Activated CD4-positive, alpha-beta T cell treated with anti-CD3 and anti-CD28 coated beads for 36 hours (primary cell): Measurements from ENCODE around the gene SLC2A2. TPM values are rescaled to one million over a fixed set of nuclear protein-coding genes. Genes with fewer than 3 reads are reported as not detected.
A peak's percentile ranks its signal among the peaks of the same experiment; 100 is the strongest.

ENCODE experiments used
- ATAC-seq: fragments of 200-7000 bp; cut with Tn5 transposase; one replicate; pipeline ENCODE4 v1.10.0; 2021; ENCODE audit warnings: mild to moderate bottlenecking, moderate library complexity
- CTCF ChIA-PET: fragments of 350-600 bp; sonication (Branson Sonifier 250); formaldehyde crosslinking; loops from one replicate; lab custom pipeline; 2021; ENCODE audit warnings: antibody characterized with exemption; lab: Charles Lee
- POLR2A ChIA-PET: fragments of 350-600 bp; sonication (Branson Sonifier 250); formaldehyde crosslinking; loops from one replicate; lab custom pipeline; 2021; ENCODE audit warnings: antibody characterized with exemption, inconsistent platforms; lab: Charles Lee
- DNase-seq: peaks from one replicate; pipeline ENCODE4 v3.0.0-alpha.2; 2020
- H3K27ac Mint-ChIP-seq: one replicate; pipeline ENCODE4 v1.8.0; 2021; ENCODE audit warnings: mixed read lengths
- H3K27me3 Mint-ChIP-seq: one replicate; pipeline ENCODE4 v1.8.0; 2021; ENCODE audit warnings: mixed read lengths
- H3K36me3 Mint-ChIP-seq: one replicate; pipeline ENCODE4 v1.8.0; 2021; ENCODE audit warnings: low read depth, mixed read lengths
- H3K4me1 Mint-ChIP-seq: one replicate; pipeline ENCODE4 v1.8.0; 2021; ENCODE audit warnings: mixed read lengths
- H3K4me3 Mint-ChIP-seq: one replicate; pipeline ENCODE4 v1.8.0; 2021; ENCODE audit warnings: mild to moderate bottlenecking, moderate library complexity, mixed read lengths
- H3K9me3 Mint-ChIP-seq: one replicate; pipeline ENCODE4 v1.8.0; 2021; ENCODE audit warnings: low read depth, mixed read lengths
- intact Hi-C, 2 experiments: fragments of 100-400 bp; cut with DNase I in 1 of 2; cut with micrococcal nuclease in 1 of 2; formaldehyde crosslinking; loops; one replicate each; pipeline versions ENCODE4 v1.14.2 to v1.15.1; 2022 to 2024; cut with DNase I, micrococcal nuclease
- total RNA-seq, 2 experiments: library from RNA; stranded (reverse); gene quantifications; one replicate each; pipeline ENCODE4 v1.2.3, GENCODE V29; 2021

Gene SLC2A2
- total RNA-seq, 2 experiments from 2014 or later: not detected

DNA sequence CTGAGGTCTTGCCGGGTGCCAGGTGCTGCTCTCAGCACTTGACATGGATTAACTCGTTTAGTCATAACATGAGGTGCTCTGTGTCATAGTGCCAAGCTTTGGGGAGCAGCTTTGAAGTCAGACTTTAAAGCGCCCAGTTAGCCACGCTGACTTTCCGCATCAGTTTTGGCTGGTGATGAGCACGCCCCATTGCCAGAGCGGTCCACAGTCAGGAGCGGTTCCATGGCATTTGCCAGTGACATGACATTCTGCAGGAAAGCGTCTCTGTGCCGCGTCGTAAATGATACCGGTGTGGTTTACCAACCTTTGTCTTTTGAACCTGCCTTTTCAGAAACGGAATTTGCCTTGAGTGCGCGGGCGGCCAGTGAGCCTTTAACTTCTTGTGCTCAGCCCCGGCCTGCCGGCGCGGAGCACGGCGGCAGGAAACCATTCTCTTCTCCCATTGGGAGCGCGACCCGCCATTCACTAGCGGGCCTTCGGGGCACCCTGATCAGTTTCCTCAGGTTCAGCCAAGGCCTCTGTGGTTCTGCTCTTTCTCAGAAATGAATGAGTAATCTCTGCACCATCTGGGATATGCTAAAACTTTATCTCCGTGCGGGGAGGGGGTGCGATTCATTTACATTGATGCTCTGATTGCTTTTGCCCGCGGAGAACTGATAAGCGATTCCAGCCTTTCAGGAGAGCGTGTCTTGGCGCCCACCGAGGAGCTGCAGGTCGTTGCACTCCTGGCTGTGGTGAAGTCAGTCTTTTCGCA lies 1.7 kb upstream of the SLC2A2 start:
- Mint-ChIP-seq H3K4me1 (peaks cover 2% of the 10 kb centered on the region), H3K4me3 (no peak overlapping the region), H3K27ac (no peak overlapping the region), H3K27me3 (peaks cover 20% of the 10 kb centered on the region), H3K36me3 (no peaks in the 10 kb centered on the region), H3K9me3 (no peaks in the 10 kb centered on the region)
- ChIA-PET CTCF (no interaction called here), POLR2A (no interaction called here)
- ATAC-seq (peak; percentile 89), DNase-seq (peak; percentile 83)
- intact Hi-C loops: loop anchor here in 1 of 2 experiments (2.0 kb wide), 1 partner anchor 55 kb away; no protein-coding TSS in a partner anchor

DNA sequence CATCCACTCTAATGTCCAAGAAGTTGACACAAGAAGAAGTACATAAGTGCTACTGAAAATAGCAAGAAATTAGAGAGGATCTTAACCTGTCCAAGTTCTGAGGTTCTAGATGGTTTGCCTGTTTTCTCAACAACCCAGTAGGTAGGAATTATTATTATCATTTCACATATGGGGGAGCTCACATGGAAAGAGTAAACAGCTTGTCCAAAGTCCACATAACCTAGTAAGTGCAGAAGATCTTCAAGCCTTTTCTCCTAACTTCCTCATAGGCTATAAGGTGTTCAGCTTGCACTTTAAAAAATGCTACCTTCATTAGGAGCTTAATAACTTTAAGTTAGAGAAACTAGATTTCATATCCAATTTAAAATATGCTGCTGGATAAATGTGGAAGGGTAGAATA lies 3.0 kb downstream of the SLC2A2 start:
- ChIA-PET CTCF (no interaction called here), POLR2A (interaction anchor here (0.6 kb wide), 1 partner anchor 14 kb away, joined by 3 read pairs; no protein-coding TSS in a partner anchor)
- H3K9me3 Mint-ChIP-seq: no peaks in the 10 kb centered on the region
- no peak overlapping the region for H3K27ac Mint-ChIP-seq
- intact Hi-C loops: no loop called here
- no peak overlapping the region for H3K4me3 Mint-ChIP-seq
- peaks cover 31% of the 10 kb centered on the region for H3K27me3 Mint-ChIP-seq
- peaks cover 2% of the 10 kb centered on the region for H3K4me1 Mint-ChIP-seq
- no peak for DNase-seq
- ATAC-seq: no peak
- no peaks in the 10 kb centered on the region for H3K36me3 Mint-ChIP-seq

DNA sequence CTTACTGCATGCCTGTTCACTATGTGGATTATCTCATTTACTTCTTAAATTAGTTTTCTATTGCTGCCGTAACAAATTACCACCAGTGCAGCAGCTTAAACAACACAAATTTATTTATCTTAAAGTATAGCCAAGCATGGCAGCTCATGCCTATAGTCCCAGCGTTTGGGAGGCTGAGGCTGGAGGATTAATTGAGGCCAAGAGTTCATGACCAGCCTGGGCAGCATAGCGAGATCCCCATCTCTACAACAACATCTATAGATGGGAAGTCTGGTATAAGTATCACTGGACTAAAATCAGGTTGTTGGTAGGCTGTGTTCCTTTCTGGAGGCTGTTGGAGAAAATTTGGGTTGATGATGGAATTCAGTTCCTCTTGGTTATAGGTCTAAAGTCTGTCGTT lies 5.1 kb downstream of the SLC2A2 start:
- DNase-seq (no peak), ATAC-seq (no peak)
- Mint-ChIP-seq H3K4me3 (no peak overlapping the region), H3K9me3 (no peaks in the 10 kb centered on the region), H3K27me3 (peaks cover 16% of the 10 kb centered on the region), H3K36me3 (no peaks in the 10 kb centered on the region), H3K27ac (no peak overlapping the region), H3K4me1 (no peaks in the 10 kb centered on the region)
- CTCF ChIA-PET: interaction anchor here (0.6 to 1.3 kb wide), 2 partner anchors 10 to 340 kb away, joined by 3 to 4 read pairs; no protein-coding TSS in a partner anchor
- intact Hi-C loops: no loop called here
- POLR2A ChIA-PET: no interaction called here

DNA sequence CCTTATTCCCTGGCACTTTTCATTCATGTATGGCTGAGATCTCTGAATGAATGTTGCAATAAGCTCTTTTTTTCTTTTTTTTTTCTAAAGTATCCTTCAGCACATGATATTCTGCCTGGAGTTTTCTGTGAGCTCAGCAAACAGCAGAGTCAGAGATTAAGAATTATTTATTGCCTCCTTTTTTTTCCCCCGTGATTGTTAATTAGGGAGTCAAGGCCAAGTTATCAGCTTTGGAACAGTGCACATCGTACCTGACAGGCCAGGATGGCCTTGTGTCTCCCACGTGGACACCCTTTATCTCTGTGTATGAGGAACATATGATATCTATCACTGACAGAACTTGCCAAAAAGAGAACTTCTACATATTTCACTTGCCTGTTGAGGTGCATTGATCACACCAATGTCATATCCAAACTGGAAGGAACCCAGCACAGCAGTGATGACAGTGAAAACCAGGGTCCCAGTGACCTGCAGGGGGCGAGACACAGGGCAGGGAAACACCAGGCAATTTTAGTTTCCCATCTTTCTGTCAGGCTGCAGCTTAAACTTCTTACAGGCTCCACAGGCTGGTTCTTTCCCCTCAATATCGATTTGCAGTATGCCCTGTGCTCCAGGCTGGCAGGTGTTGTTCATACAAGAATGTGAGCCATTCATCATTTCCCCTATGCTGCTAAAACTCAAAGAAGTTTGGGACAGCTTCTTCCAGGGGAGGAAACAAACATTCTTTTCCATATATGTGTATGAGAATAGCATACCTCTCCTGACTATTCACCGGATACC lies 8.2 kb downstream of the SLC2A2 start:
- peaks cover 12% of the 10 kb centered on the region for H3K27me3 Mint-ChIP-seq
- no peak overlapping the region for H3K27ac Mint-ChIP-seq
- ATAC-seq: no peak
- H3K36me3 Mint-ChIP-seq: no peaks in the 10 kb centered on the region
- no peaks in the 10 kb centered on the region for H3K4me1 Mint-ChIP-seq
- no peaks in the 10 kb centered on the region for H3K9me3 Mint-ChIP-seq
- H3K4me3 Mint-ChIP-seq: no peak overlapping the region
- peak; percentile 25 for DNase-seq
- intact Hi-C loops: no loop called here
- ChIA-PET POLR2A (no interaction called here), CTCF (interaction anchor here (0.5 to 1.1 kb wide), 4 partner anchors 27 to 894 kb away, joined by 3 to 5 read pairs (median 4); no protein-coding TSS in a partner anchor)

DNA sequence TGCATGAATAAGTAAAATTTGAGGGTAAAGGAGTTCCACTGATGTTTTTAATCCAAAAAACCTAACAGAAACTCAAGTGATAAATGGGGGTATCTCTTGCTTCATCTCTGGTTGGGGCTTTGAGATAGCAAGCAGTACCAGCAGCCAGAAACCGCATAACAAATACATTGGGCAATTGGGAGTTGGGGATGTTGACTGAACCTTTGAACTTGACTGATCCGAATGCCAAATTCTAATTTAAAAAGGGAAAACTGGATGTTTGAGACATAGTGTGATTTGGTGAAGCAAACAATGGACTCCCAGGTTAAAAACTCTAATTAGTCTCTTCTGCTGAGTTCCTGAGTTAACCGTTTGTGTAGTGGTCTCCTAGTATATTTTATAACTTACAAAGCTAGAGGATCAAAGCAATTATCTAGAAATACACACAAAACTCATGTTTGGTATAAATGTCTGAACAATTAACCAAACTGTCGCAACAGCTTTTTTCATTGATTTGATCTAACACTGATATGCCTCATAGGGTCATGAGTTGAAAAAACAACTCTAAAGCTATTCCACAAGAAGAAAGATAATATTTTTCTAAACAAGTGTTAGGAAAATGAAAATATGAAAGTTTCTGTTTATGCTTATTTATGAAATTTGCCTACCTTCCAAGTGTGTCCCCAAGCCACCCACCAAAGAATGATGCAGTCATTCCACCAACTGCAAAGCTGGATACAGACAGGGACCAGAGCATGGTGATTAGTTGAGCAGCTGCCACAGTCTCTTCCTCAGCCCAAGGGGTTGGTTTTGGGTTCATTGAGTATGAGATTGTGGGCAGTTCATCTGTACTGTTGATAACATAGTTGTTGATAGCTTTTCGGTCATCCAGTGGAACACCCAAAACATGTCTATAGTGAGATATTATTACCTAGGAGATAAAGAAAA lies 12.4 kb downstream of the SLC2A2 start:
- no peaks in the 10 kb centered on the region for H3K4me1 Mint-ChIP-seq
- peaks cover 6% of the 10 kb centered on the region for H3K27me3 Mint-ChIP-seq
- POLR2A ChIA-PET: no interaction called here
- no peaks in the 10 kb centered on the region for H3K9me3 Mint-ChIP-seq
- no peak overlapping the region for H3K27ac Mint-ChIP-seq
- CTCF ChIA-PET: interaction anchor here (0.8 kb wide), 1 partner anchor 13 kb away, joined by 3 read pairs; the partner anchor contains the start of gene SLC2A2
- DNase-seq (no peak), ATAC-seq (no peak)
- intact Hi-C loops: no loop called here
- no peak overlapping the region for H3K4me3 Mint-ChIP-seq
- no peaks in the 10 kb centered on the region for H3K36me3 Mint-ChIP-seq

DNA sequence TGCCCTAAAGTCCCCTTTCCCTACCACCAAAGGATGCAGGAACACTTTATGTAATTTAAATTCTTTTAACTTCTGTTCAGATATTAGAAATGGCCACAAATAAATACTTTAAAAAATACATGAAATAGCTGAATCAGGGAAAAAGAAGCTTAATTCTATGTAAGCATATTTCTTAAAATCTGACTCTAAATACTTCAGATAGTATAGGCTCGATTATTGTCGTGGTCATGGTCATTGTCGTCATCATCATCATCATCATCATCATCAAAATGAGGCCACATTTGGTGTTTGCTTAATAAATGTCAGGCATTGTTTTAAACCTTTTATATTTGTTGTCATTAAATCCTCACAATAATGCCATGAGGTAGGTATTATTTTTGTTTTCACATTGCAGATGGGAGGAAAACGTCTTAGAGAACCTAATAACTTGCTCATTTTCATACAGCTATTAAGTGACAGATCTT lies 14.6 kb downstream of the SLC2A2 start:
- H3K27ac Mint-ChIP-seq: no peak overlapping the region
- ChIA-PET CTCF (interaction anchor here (1.0 to 1.9 kb wide), 2 partner anchors 10 to 50 kb away, joined by 4 read pairs; no protein-coding TSS in a partner anchor), POLR2A (no interaction called here)
- no peaks in the 10 kb centered on the region for H3K36me3 Mint-ChIP-seq
- H3K4me1 Mint-ChIP-seq: no peaks in the 10 kb centered on the region
- intact Hi-C loops: no loop called here
- peaks cover 6% of the 10 kb centered on the region for H3K27me3 Mint-ChIP-seq
- H3K9me3 Mint-ChIP-seq: no peaks in the 10 kb centered on the region
- no peak overlapping the region for H3K4me3 Mint-ChIP-seq
- DNase-seq (no peak), ATAC-seq (no peak)

DNA sequence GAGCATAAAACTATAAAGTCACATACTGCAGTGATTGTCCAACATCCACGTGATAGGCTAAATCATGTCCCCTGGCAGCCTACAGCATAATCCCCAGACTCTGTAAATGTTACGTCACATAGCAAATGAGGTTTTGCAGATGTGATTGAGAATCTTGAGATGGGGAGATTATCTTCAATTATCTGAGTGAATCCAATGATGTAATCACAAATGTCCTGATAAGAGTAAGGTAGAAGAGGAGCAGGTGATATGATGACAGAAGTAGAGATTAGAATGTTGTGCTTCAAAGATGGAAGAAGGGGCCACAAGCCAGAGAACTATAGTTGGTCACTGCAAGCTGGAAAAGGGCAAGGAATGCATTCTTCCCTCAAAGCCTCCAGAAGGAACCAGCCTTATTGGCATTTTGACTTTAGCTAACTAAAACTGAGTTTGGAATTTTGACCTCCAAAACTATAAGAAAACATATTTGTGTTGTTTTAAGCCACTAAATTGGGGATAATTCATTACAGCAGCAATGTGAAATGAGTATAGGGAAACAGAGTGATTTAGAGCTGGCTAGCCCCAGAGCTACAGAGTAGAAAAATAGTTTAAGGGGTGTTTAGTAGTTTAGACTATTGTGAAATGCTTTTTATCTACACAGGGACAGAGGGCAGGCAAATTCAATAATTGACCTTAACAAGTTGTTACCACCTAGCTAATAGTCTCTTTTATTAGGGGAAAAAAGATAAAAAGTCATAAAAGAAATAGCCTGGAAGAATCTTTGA lies 15.2 kb downstream of the SLC2A2 start:
- CTCF ChIA-PET: interaction anchor here (0.8 to 1.0 kb wide), 2 partner anchors 11 to 104 kb away, joined by 4 read pairs; no protein-coding TSS in a partner anchor

DNA sequence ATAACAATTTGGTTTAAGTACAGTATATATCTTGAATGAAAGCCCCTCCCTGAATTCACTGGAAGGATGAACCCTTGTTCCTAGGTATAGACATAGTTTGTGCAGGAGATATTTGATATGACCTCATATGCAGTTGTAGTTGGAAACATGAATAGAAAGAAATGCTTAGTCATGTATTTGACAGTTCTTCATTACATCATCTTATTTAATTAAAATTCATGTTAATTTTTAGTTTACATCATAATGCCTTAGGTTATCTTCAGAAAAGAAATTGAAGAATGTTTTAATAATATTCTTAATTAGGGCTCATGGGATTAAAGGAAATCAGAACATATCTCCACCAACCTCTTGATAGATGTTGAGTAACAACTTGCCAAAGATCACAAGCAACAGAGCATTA lies 19.2 kb downstream of the SLC2A2 start:
- H3K4me1 Mint-ChIP-seq: no peaks in the 10 kb centered on the region
- DNase-seq (no peak), ATAC-seq (no peak)
- H3K9me3 Mint-ChIP-seq: no peaks in the 10 kb centered on the region
- H3K27ac Mint-ChIP-seq: no peak overlapping the region
- H3K27me3 Mint-ChIP-seq: peaks cover 6% of the 10 kb centered on the region
- POLR2A ChIA-PET: no interaction called here
- H3K4me3 Mint-ChIP-seq: no peak overlapping the region
- no peaks in the 10 kb centered on the region for H3K36me3 Mint-ChIP-seq
- intact Hi-C loops: no loop called here
- CTCF ChIA-PET: interaction anchor here (0.9 kb wide), 1 partner anchor 194 kb away, joined by 3 read pairs; no protein-coding TSS in a partner anchor

More for the DNA sequence above, 15.2 kb downstream of the SLC2A2 start:
- POLR2A ChIA-PET: no interaction called here
- no peak for ATAC-seq
- intact Hi-C loops: no loop called here
- Mint-ChIP-seq H3K9me3 (no peaks in the 10 kb centered on the region), H3K27ac (no peak overlapping the region), H3K4me3 (no peak overlapping the region), H3K4me1 (no peaks in the 10 kb centered on the region), H3K36me3 (no peaks in the 10 kb centered on the region), H3K27me3 (peaks cover 6% of the 10 kb centered on the region)
- DNase-seq: no peak

DNA sequence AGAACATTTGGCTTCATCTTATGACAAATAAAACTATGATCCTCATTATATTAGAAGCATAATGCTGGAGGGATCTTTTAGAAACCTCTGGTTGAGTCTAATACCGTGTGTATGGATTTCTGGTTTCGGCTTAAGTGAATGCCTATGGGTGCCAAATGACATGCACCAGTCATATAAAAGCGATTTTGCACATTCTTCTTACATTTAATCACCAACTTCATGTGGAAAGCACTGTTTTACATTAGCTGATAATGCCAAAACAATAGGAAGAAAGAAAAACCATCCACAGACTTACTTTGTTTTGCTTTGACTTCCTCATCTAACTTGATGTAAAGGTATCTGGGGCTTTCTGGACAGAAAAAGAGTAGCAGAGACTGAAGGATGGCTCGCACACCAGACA lies 20.9 kb downstream of the SLC2A2 start:
- no peaks in the 10 kb centered on the region for H3K36me3 Mint-ChIP-seq
- H3K27me3 Mint-ChIP-seq: peaks cover 3% of the 10 kb centered on the region
- no peak for ATAC-seq
- no peak overlapping the region for H3K4me3 Mint-ChIP-seq
- DNase-seq: no peak
- H3K4me1 Mint-ChIP-seq: no peaks in the 10 kb centered on the region
- H3K27ac Mint-ChIP-seq: no peak overlapping the region
- CTCF ChIA-PET: interaction anchor here (1.0 kb wide), 1 partner anchor 9 kb away, joined by 4 read pairs; no protein-coding TSS in a partner anchor
- POLR2A ChIA-PET: no interaction called here
- intact Hi-C loops: no loop called here
- no peaks in the 10 kb centered on the region for H3K9me3 Mint-ChIP-seq

DNA sequence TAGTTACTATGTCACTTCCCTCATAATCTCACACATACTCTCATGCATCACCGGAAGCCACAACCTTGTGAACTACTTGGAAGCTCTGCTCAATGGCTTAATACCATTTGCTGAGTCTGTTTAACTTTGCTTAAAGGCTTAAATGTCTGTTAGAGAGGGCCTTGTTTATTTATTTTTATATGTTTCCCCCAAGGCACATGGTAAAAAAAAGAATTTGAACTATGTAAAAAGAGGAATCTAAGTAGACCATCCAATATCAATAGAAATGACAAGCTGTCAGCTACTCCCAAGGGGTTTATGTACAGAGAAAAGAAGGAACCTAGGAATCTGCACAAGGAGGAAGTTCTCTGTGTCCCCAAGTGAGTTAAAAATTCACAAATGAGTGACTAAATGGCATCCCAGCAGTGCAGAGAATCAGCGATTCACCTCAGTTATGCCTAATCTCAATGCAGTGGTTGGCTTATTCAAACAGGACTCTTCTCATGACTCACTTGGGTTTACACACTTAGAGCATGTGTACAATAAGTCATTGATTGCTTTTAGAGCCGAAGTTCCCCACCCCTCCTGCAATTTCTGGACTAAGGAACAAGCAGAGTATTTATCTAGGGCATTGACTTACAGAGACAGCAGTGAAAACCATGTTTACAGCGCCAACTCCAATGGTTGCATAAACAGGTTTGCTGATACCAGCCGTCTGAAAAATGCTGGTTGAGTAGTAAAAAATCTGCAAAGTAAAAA lies 24.4 kb downstream of the SLC2A2 start:
- Mint-ChIP-seq H3K27ac (no peak overlapping the region), H3K27me3 (no peaks in the 10 kb centered on the region), H3K9me3 (no peaks in the 10 kb centered on the region), H3K4me1 (peaks cover 6% of the 10 kb centered on the region), H3K4me3 (no peak overlapping the region), H3K36me3 (no peaks in the 10 kb centered on the region)
- ChIA-PET CTCF (no interaction called here), POLR2A (no interaction called here)
- DNase-seq: no peak
- peak; percentile 84 for ATAC-seq
- intact Hi-C loops: no loop called here
